Neuronal stem cell (in vitro differentiated cells): ENCODE data around the gene RRAD.

Source experiments
- DNase-seq: peaks from one replicate; pipeline ENCODE4 v3.0.0-alpha.2; 2013; ENCODE audit warnings: low spot score
- H2AFZ ChIP-seq: one replicate; pipeline ENCODE4 v1.6.1; 2013; ENCODE audit warnings: mild to moderate bottlenecking, low read length, inconsistent platforms
- H2AK5ac ChIP-seq: 2 replicates; pipeline ENCODE4 v1.6.1; 2013; ENCODE audit warnings: low read depth, mild to moderate bottlenecking, inconsistent platforms, low read length, moderate library complexity, mixed read lengths
- H2BK120ac ChIP-seq: 2 replicates; pipeline ENCODE4 v1.6.1; 2013; ENCODE audit warnings: low read depth, mild to moderate bottlenecking, inconsistent platforms, low read length, moderate library complexity, mixed read lengths
- H2BK12ac ChIP-seq: one replicate; pipeline ENCODE4 v1.6.1; 2013; ENCODE audit warnings: low read length, inconsistent platforms
- H2BK15ac ChIP-seq: 2 replicates; pipeline ENCODE4 v1.6.1; 2013; ENCODE audit warnings: mild to moderate bottlenecking, low read length, inconsistent platforms, mixed read lengths
- H2BK5ac ChIP-seq: one replicate; pipeline ENCODE4 v1.6.1; 2013; ENCODE audit warnings: inconsistent platforms, mild to moderate bottlenecking, low read length, moderate library complexity
- H3K14ac ChIP-seq: one replicate; pipeline ENCODE4 v1.6.1; 2013; ENCODE audit warnings: low read length, inconsistent platforms
- H3K18ac ChIP-seq: 2 replicates; pipeline ENCODE4 v1.6.1; 2013; ENCODE audit warnings: low read length, inconsistent platforms
- H3K23ac ChIP-seq: 2 replicates; pipeline ENCODE4 v1.6.1; 2013; ENCODE audit warnings: low read depth, mild to moderate bottlenecking, mixed read lengths, low read length, inconsistent platforms; ENCODE audit not compliant: poor library complexity
- H3K27ac ChIP-seq: replicated peaks from 3 replicates; pipeline ENCODE4 v1.5.1; 2013; ENCODE audit warnings: low read length, inconsistent platforms
- H3K27me3 ChIP-seq, 3 experiments: 2 replicates each; pipeline ENCODE4 v1.6.1; 2013; ENCODE audit warnings: low read length in 3 of 3, mild to moderate bottlenecking in 2 of 3, inconsistent platforms in 1 of 3, low read depth in 1 of 3, mixed read lengths in 1 of 3, moderate library complexity in 1 of 3; ENCODE audit not compliant: control insufficient read depth in 3 of 3, insufficient read depth in 3 of 3
- H3K36me3 ChIP-seq, 2 donors: replicated peaks in 1 of 2; 2 replicates each; pipeline ENCODE4 v1.6.1; 2013; ENCODE audit warnings: low read length in 2 of 2; ENCODE audit not compliant: control insufficient read depth in 2 of 2, insufficient read depth in 2 of 2
- H3K4ac ChIP-seq: 2 replicates; pipeline ENCODE4 v1.6.1; 2013; ENCODE audit warnings: inconsistent platforms, mild to moderate bottlenecking, low read length, moderate library complexity
- H3K4me1 ChIP-seq, 2 donors: 1 replicate in 1 of 2; 2 replicates in 1 of 2; pipeline ENCODE4 v1.6.1; 2013; ENCODE audit warnings: low read length in 2 of 2, low read depth in 1 of 2; ENCODE audit not compliant: control insufficient read depth in 2 of 2, insufficient read depth in 1 of 2
- H3K4me2 ChIP-seq: one replicate; pipeline ENCODE4 v1.6.1; 2013; ENCODE audit warnings: mild to moderate bottlenecking, low read length, inconsistent platforms; ENCODE audit not compliant: insufficient read depth, poor library complexity, severe bottlenecking
- H3K4me3 ChIP-seq, 2 donors: 2 replicates each; pipeline ENCODE4 v1.5.1; 2013; ENCODE audit warnings: low read length in 2 of 2, mild to moderate bottlenecking in 2 of 2, inconsistent platforms in 1 of 2, moderate library complexity in 1 of 2
- H3K79me1 ChIP-seq: one replicate; pipeline ENCODE4 v1.6.1; 2013; ENCODE audit warnings: low read depth, mild to moderate bottlenecking, inconsistent platforms, low read length, moderate library complexity
- H3K9ac ChIP-seq: one replicate; pipeline ENCODE4 v1.6.1; 2013; ENCODE audit warnings: mild to moderate bottlenecking, low read depth, low read length, inconsistent platforms; ENCODE audit not compliant: poor library complexity
- H3K9me3 ChIP-seq, 2 donors: replicated peaks in 1 of 2; 2 replicates each; pipeline versions ENCODE3 to v1.6.1; 2013; ENCODE audit warnings: low read length in 2 of 2, mild to moderate bottlenecking in 2 of 2, inconsistent platforms in 1 of 2, low read depth in 1 of 2, mixed read lengths in 1 of 2, moderate library complexity in 1 of 2; ENCODE audit not compliant: control insufficient read depth in 2 of 2, insufficient read depth in 1 of 2
- H4K8ac ChIP-seq: one replicate; pipeline ENCODE4 v1.6.1; 2013; ENCODE audit warnings: low read depth, mild to moderate bottlenecking, inconsistent platforms, low read length, moderate library complexity
- H4K91ac ChIP-seq: one replicate; pipeline ENCODE4 v1.6.1; 2013; ENCODE audit warnings: low read length, low read depth, mild to moderate bottlenecking, inconsistent platforms; ENCODE audit not compliant: poor library complexity
- WGBS, 2 donors: extraction: QIAGEN DNeasy Blood & Tissue Kit; methylation state at CpG; one replicate each; pipeline ENCODE4 v1.1.7; 2013; ENCODE audit warnings: missing lambda C conversion rate in 2 of 2, mixed read lengths in 1 of 2; ENCODE audit not compliant: insufficient read length in 2 of 2, insufficient replicate concordance in 1 of 2; ENCODE audit errors: extremely low coverage in 2 of 2; 5-methylcytosine and 5-hydroxymethylcytosine counted together

RRAD gene

GRCh38 chr16:66953462-66954096 lies 28.2 kb upstream of the RRAD start:
- WGBS, 2 donors = no CpG with 5 or more reads among the region's 10 CpGs
- DNase-seq = no peak
- Histone ChIP-seq H2BK12ac (no peak overlapping the region), H3K27me3 (peaks cover 0 to 29% (median 12%) of the 10 kb centered on the region in 3 experiments), H2BK5ac (no peak overlapping the region), H3K27ac (no peak overlapping the region), H3K9me3 (no peaks in the 10 kb centered on the region), H3K9ac (peak overlapping the region; percentile 44), H4K8ac (no peak overlapping the region), H3K4ac (no peak overlapping the region), H3K4me1 (no peaks in the 10 kb centered on the region), H2AK5ac (peak overlapping the region; percentile 75), H3K23ac (no peak overlapping the region), H2AFZ (peak overlapping the region; percentile 66), H3K18ac (no peak overlapping the region), H2BK120ac (no peak overlapping the region), H2BK15ac (no peak overlapping the region), H3K4me2 (no peak overlapping the region), H3K36me3 (no peaks in the 10 kb centered on the region), H4K91ac (no peak overlapping the region), H3K4me3 (no peak overlapping the region), H3K79me1 (no peaks in the 10 kb centered on the region), H3K14ac (no peak overlapping the region)

GRCh38 chr16:66952430-66953110 lies 27.2 kb upstream of the RRAD start:
- Histone ChIP-seq H3K18ac (no peak overlapping the region), H2AK5ac (no peak overlapping the region), H3K4ac (no peak overlapping the region), H3K4me1 (no peaks in the 10 kb centered on the region), H4K8ac (no peak overlapping the region), H4K91ac (no peak overlapping the region), H3K9ac (no peak overlapping the region), H2BK5ac (no peak overlapping the region), H3K27me3 (peaks cover 0 to 23% (median 22%) of the 10 kb centered on the region in 3 experiments), H3K79me1 (no peaks in the 10 kb centered on the region), H2BK120ac (no peak overlapping the region), H3K36me3 (no peaks in the 10 kb centered on the region), H3K23ac (no peak overlapping the region), H3K14ac (no peak overlapping the region), H2AFZ (no peak overlapping the region), H3K4me2 (no peak overlapping the region), H3K4me3 (no peak overlapping the region), H3K27ac (no peak overlapping the region), H2BK15ac (no peak overlapping the region), H2BK12ac (no peak overlapping the region), H3K9me3 (no peaks in the 10 kb centered on the region)
- no peak for DNase-seq
- WGBS, 2 donors = no CpG with 5 or more reads among the region's 7 CpGs

- Histone ChIP-seq H3K14ac (no peak overlapping the region), H3K9me3 (no peaks in the 10 kb centered on the region), H2AK5ac (no peak overlapping the region), H4K8ac (no peak overlapping the region), H3K23ac (no peak overlapping the region), H2BK15ac (no peak overlapping the region), H3K27ac (no peak overlapping the region), H4K91ac (no peak overlapping the region), H3K79me1 (no peaks in the 10 kb centered on the region), H2AFZ (no peak overlapping the region), H3K9ac (no peak overlapping the region), H3K4me2 (no peak overlapping the region), H3K27me3 (peaks cover 0 to 29% (median 15%) of the 10 kb centered on the region in 3 experiments), H3K4me3 (no peak overlapping the region), H3K4me1 (no peaks in the 10 kb centered on the region), H2BK12ac (no peak overlapping the region), H2BK120ac (no peak overlapping the region), H3K36me3 (no peaks in the 10 kb centered on the region), H2BK5ac (no peak overlapping the region), H3K18ac (no peak overlapping the region), H3K4ac (no peak overlapping the region)
- WGBS, 2 donors = no CpG with 5 or more reads among the region's 4 CpGs
- DNase-seq = no peak
These were observed 25.8 kb upstream of the RRAD start for GRCh38 chr16:66950971-66951790.

GRCh38 chr16:66950437-66950836 lies 25.1 kb upstream of the RRAD start:
- H3K4me3 ChIP-seq = no peak overlapping the region
- no peak overlapping the region for H3K9ac ChIP-seq
- H4K91ac ChIP-seq = no peak overlapping the region
- no peaks in the 10 kb centered on the region for H3K9me3 ChIP-seq
- H3K79me1 ChIP-seq = no peaks in the 10 kb centered on the region
- no peaks in the 10 kb centered on the region for H3K4me1 ChIP-seq
- no CpG with 5 or more reads among the region's 2 CpGs for WGBS, 2 donors
- H3K23ac ChIP-seq = no peak overlapping the region
- peaks cover 0 to 29% (median 15%) of the 10 kb centered on the region in 3 experiments for H3K27me3 ChIP-seq
- no peaks in the 10 kb centered on the region for H3K36me3 ChIP-seq
- no peak overlapping the region for H2BK15ac ChIP-seq
- H3K14ac ChIP-seq = peak overlapping the region; percentile 82
- H2BK120ac ChIP-seq = no peak overlapping the region
- no peak overlapping the region for H2AK5ac ChIP-seq
- no peak overlapping the region for H2BK12ac ChIP-seq
- H3K4ac ChIP-seq = no peak overlapping the region
- H3K27ac ChIP-seq = no peak overlapping the region
- no peak overlapping the region for H2BK5ac ChIP-seq
- H3K4me2 ChIP-seq = no peak overlapping the region
- no peak overlapping the region for H2AFZ ChIP-seq
- H4K8ac ChIP-seq = no peak overlapping the region
- no peak overlapping the region for H3K18ac ChIP-seq
- DNase-seq = no peak
